ENCODE data around the gene AKNA. TPM values are rescaled to one million over a fixed set of nuclear protein-coding genes. Genes with fewer than 3 reads are reported as not detected.
"Not testable (repeated sequence)": the region's sequence is repeated elsewhere in the genome, so short reads cannot be mapped to it uniquely, and the experiment has no call there.

The AKNA gene
- total RNA-seq, 1 donor from 2014 or later, result 11.4 TPM

GRCh38 chr9:114332474-114333040, 55.2 kb downstream of the AKNA start:
- H3K9ac ChIP-seq; H2AFZ ChIP-seq (replicated peaks); H3K27me3 Mint-ChIP-seq (ENCODE audit: insufficient read depth, low read depth); H3K27me3 ChIP-seq; H3K79me2 ChIP-seq (ENCODE audit: low read depth); H3K4me1 ChIP-seq; H3F3A ChIP-seq (ENCODE audit: low read depth); DNase-seq (ENCODE audit: low spot score); H3K27ac ChIP-seq; H3K4me3 Mint-ChIP-seq; H3K4me2 ChIP-seq; H3K4me3 ChIP-seq; H3K4me1 Mint-ChIP-seq; H3K36me3 Mint-ChIP-seq; H3K9me3 ChIP-seq (ENCODE audit: low read depth); H4K20me1 ChIP-seq (ENCODE audit: low read depth); H3K36me3 ChIP-seq; H3K27ac Mint-ChIP-seq; H3K9me3 Mint-ChIP-seq: not testable (repeated sequence)

GRCh38 chr9:114331229-114332195, 56.3 kb downstream of the AKNA start:
- H3K36me3 ChIP-seq, H3K27me3 ChIP-seq: not testable (repeated sequence)

GRCh38 chr9:114330636-114331035, 57.1 kb downstream of the AKNA start:
- no peak overlapping the region for H3K4me2 ChIP-seq
- no peaks in the 10 kb centered on the region for H3F3A ChIP-seq (ENCODE audit: low read depth)
- H3K36me3 ChIP-seq, result no peaks in the 10 kb centered on the region
- Mint-ChIP-seq H3K9me3 (no peaks in the 10 kb centered on the region), H3K27ac (no peak overlapping the region), H3K27me3 (ENCODE audit: insufficient read depth, low read depth) (no peaks in the 10 kb centered on the region), H3K4me1 (no peaks in the 10 kb centered on the region), H3K36me3 (no peaks in the 10 kb centered on the region), H3K4me3 (no peak overlapping the region)
- no peaks in the 10 kb centered on the region for H3K79me2 ChIP-seq (ENCODE audit: low read depth)
- no peaks in the 10 kb centered on the region for H4K20me1 ChIP-seq (ENCODE audit: low read depth)
- no peak overlapping the region for H3K9ac ChIP-seq
- no peak for DNase-seq (ENCODE audit: low spot score)
- H2AFZ ChIP-seq (replicated peaks), result no peak overlapping the region
- TF ChIP-seq, protein P1, sequence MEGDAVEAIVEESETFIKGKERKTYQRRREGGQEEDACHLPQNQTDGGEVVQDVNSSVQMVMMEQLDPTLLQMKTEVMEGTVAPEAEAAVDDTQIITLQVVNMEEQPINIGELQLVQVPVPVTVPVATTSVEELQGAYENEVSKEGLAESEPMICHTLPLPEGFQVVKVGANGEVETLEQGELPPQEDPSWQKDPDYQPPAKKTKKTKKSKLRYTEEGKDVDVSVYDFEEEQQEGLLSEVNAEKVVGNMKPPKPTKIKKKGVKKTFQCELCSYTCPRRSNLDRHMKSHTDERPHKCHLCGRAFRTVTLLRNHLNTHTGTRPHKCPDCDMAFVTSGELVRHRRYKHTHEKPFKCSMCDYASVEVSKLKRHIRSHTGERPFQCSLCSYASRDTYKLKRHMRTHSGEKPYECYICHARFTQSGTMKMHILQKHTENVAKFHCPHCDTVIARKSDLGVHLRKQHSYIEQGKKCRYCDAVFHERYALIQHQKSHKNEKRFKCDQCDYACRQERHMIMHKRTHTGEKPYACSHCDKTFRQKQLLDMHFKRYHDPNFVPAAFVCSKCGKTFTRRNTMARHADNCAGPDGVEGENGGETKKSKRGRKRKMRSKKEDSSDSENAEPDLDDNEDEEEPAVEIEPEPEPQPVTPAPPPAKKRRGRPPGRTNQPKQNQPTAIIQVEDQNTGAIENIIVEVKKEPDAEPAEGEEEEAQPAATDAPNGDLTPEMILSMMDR (IDR thresholded peaks at IDR 0.05), result no peak
- H3K9me3 ChIP-seq (ENCODE audit: low read depth), result no peaks in the 10 kb centered on the region
- no peaks in the 10 kb centered on the region for H3K27me3 ChIP-seq
- no peaks in the 10 kb centered on the region for H3K4me1 ChIP-seq
- H3K4me3 ChIP-seq, result no peak overlapping the region
- H3K27ac ChIP-seq, result no peak overlapping the region

More at GRCh38 chr9:114331229-114332195, 56.3 kb downstream of the AKNA start:
- H3K36me3 Mint-ChIP-seq; DNase-seq (ENCODE audit: low spot score); H4K20me1 ChIP-seq (ENCODE audit: low read depth); H3F3A ChIP-seq (ENCODE audit: low read depth); H3K27me3 Mint-ChIP-seq (ENCODE audit: insufficient read depth, low read depth); H3K9ac ChIP-seq; H3K4me3 ChIP-seq; H3K4me1 Mint-ChIP-seq; H3K9me3 Mint-ChIP-seq; H2AFZ ChIP-seq (replicated peaks); H3K4me1 ChIP-seq; H3K4me2 ChIP-seq; H3K4me3 Mint-ChIP-seq; H3K9me3 ChIP-seq (ENCODE audit: low read depth); H3K27ac Mint-ChIP-seq; H3K79me2 ChIP-seq (ENCODE audit: low read depth); H3K27ac ChIP-seq: not testable (repeated sequence)

DNA sequence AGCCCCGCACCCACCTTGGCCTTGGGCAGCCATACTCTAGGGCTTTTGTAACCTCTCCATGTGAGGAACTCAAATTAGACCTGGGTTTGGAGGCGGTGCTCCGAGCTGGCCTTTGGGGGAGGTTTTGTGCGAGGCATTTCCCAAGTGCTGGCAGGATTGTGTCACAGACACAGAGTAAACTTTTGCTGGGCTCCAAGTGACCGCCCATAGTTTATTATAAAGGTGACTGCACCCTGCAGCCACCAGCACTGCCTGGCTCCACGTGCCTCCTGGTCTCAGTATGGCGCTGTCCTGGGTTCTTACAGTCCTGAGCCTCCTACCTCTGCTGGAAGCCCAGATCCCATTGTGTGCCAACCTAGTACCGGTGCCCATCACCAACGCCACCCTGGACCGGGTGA, 58.2 kb downstream of the AKNA start, which contains the start of gene ORM2:
TSS of gene ORM2 (plus strand) at position 245 of the 398 bp plus-strand sequence. CDS start at position 281, 36 bp downstream.
- not testable (repeated sequence) for H3K4me3 ChIP-seq; H3K36me3 ChIP-seq; H3K4me1 Mint-ChIP-seq; H3K36me3 Mint-ChIP-seq; H3K9ac ChIP-seq; H3K79me2 ChIP-seq (ENCODE audit: low read depth); H3F3A ChIP-seq (ENCODE audit: low read depth); H3K9me3 ChIP-seq (ENCODE audit: low read depth); H3K27ac Mint-ChIP-seq; DNase-seq (ENCODE audit: low spot score); H3K4me3 Mint-ChIP-seq; H3K27me3 Mint-ChIP-seq (ENCODE audit: insufficient read depth, low read depth); H4K20me1 ChIP-seq (ENCODE audit: low read depth); H3K4me1 ChIP-seq; H2AFZ ChIP-seq (replicated peaks); H3K4me2 ChIP-seq; H3K27me3 ChIP-seq; H3K9me3 Mint-ChIP-seq; H3K27ac ChIP-seq

DNA sequence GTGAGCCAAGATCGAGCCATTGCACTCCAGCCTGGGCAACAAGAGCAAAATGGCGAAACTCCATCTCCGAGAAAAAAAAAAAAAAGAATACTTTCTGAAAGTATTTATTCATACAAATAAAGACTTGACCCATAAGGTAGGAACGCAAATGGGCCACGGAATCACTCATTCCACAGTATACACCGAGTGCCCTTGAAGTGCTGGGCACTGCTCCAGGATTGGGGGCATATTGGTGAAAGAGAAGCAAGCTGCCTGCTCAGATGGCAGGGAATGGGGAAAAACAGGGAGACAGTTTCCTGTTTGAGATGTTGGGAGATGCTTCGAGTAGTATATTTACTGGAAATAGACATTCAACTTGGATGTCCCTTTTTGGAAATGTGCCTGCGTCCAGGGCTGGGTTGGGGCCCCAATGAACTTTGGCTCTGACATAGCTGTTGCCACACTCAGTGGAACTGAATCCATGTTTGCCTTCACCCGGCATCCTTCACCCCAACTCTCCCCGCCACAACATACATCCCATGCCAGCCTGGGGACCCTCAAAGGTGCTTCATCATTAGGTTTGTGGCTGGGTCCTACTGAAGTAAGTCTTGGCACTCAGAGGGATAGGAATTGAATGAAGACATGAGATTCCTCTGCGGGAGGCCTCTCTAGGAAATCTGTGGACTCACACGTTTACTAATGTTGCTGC, 58.7 kb downstream of the AKNA start:
- not testable (repeated sequence) for H3K36me3 Mint-ChIP-seq; H3K27ac ChIP-seq; H3F3A ChIP-seq (ENCODE audit: low read depth); H3K79me2 ChIP-seq (ENCODE audit: low read depth); H3K27me3 ChIP-seq; H3K9ac ChIP-seq; H3K9me3 ChIP-seq (ENCODE audit: low read depth); H3K27ac Mint-ChIP-seq; H3K4me2 ChIP-seq; H3K4me3 ChIP-seq; H2AFZ ChIP-seq (replicated peaks); H3K4me1 Mint-ChIP-seq; H3K9me3 Mint-ChIP-seq; H3K4me3 Mint-ChIP-seq; DNase-seq (ENCODE audit: low spot score); H3K36me3 ChIP-seq; H4K20me1 ChIP-seq (ENCODE audit: low read depth); H3K27me3 Mint-ChIP-seq (ENCODE audit: insufficient read depth, low read depth); H3K4me1 ChIP-seq

DNA sequence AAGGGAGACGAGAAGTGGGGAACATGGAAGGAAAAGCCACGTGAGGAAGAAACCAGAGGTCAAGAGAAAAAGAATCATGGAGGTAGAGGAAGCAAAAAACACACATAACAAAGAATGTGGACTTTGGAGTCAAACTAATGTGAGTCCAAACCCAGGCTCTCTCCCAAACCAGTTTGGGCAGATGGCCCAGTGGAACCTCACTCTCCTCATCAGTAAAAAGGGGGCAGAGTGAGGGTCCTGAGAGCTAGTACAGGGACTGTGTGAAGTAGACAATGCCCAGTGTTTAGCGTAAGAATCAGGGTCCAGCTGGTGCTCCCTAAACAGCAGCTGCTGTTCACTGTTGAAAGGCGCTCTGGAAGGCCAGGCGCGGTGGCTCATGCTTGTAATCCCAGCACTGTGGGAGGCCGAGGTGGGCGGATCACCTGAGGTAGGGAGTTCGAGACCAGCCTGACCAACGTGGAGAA, 59.4 kb downstream of the AKNA start:
- not testable (repeated sequence) for H3F3A ChIP-seq (ENCODE audit: low read depth); H3K4me1 Mint-ChIP-seq; H4K20me1 ChIP-seq (ENCODE audit: low read depth); H3K27ac ChIP-seq; H3K4me1 ChIP-seq; H3K4me3 Mint-ChIP-seq; H3K9me3 ChIP-seq (ENCODE audit: low read depth); H3K9me3 Mint-ChIP-seq; H3K4me3 ChIP-seq; H2AFZ ChIP-seq (replicated peaks); H3K79me2 ChIP-seq (ENCODE audit: low read depth); H3K9ac ChIP-seq; H3K36me3 Mint-ChIP-seq; H3K27me3 Mint-ChIP-seq (ENCODE audit: insufficient read depth, low read depth); H3K4me2 ChIP-seq; H3K36me3 ChIP-seq; H3K27me3 ChIP-seq; H3K27ac Mint-ChIP-seq
- DNase-seq (ENCODE audit: low spot score), result peak; percentile 49
